Measurements from ENCODE around the gene ANO9. TPM values are rescaled to one million over a fixed set of nuclear protein-coding genes. Genes with fewer than 3 reads are reported as not detected.

Gene ANO9
- total RNA-seq, 1 experiment from 2014 or later: not detected

GRCh38 chr11:409600-410483, 32.0 kb downstream of the ANO9 start:
- ChIA-PET POLR2A (ENCODE audit: low non-redundant PET) (no interaction called here), CTCF (no interaction called here)
- intact Hi-C loops (cut with micrococcal nuclease; ENCODE audit: unreplicated experiment): no loop called here
- Histone ChIP-seq H3K4me3 (ENCODE audit: low read depth, low read length, poor library complexity, severe bottlenecking) (no peak overlapping the region), H3K9me3 (ENCODE audit: low read depth, low read length, poor library complexity, severe bottlenecking) (no peaks in the 10 kb centered on the region), H3K4me1 (ENCODE audit: insufficient read depth, low read length, poor library complexity, severe bottlenecking) (peaks cover 7% of the 10 kb centered on the region), H3K36me3 (ENCODE audit: insufficient read depth, low read length, poor library complexity, severe bottlenecking) (no peaks in the 10 kb centered on the region), H3K27me3 (replicated peaks; ENCODE audit: insufficient read depth, low read depth, low read length, poor library complexity) (no peaks in the 10 kb centered on the region), H3K27ac (ENCODE audit: low read depth, low read length, poor library complexity, severe bottlenecking) (no peak overlapping the region)
- BruUV-seq (replicated peaks): no TSS peak
- TF ChIP-seq CTCF (conservative IDR thresholded peaks at IDR 0.05; ENCODE audit: low read depth, low read length): no peak
- no peak for TF ChIP-seq EZH2 (IDR thresholded peaks at IDR 0.05; ENCODE audit: borderline replicate concordance, low read depth, low read length, poor library complexity, severe bottlenecking)
- DNase-seq (ENCODE audit: low spot score): no peak

GRCh38 chr11:409008-409599, 32.7 kb downstream of the ANO9 start:
- CTCF ChIA-PET: no interaction called here

More at GRCh38 chr11:409008-409599, 32.7 kb downstream of the ANO9 start:
- no peak for DNase-seq (ENCODE audit: low spot score)
- intact Hi-C loops (cut with micrococcal nuclease; ENCODE audit: unreplicated experiment): no loop called here
- Histone ChIP-seq H3K36me3 (ENCODE audit: insufficient read depth, low read length, poor library complexity, severe bottlenecking) (no peaks in the 10 kb centered on the region), H3K27ac (ENCODE audit: low read depth, low read length, poor library complexity, severe bottlenecking) (no peak overlapping the region), H3K4me3 (ENCODE audit: low read depth, low read length, poor library complexity, severe bottlenecking) (no peak overlapping the region), H3K4me1 (ENCODE audit: insufficient read depth, low read length, poor library complexity, severe bottlenecking) (peaks cover 7% of the 10 kb centered on the region), H3K27me3 (replicated peaks; ENCODE audit: insufficient read depth, low read depth, low read length, poor library complexity) (no peaks in the 10 kb centered on the region), H3K9me3 (ENCODE audit: low read depth, low read length, poor library complexity, severe bottlenecking) (no peaks in the 10 kb centered on the region)
- BruUV-seq (replicated peaks): no TSS peak
- TF ChIP-seq CTCF (conservative IDR thresholded peaks at IDR 0.05; ENCODE audit: low read depth, low read length) (no peak), EZH2 (IDR thresholded peaks at IDR 0.05; ENCODE audit: borderline replicate concordance, low read depth, low read length, poor library complexity, severe bottlenecking) (no peak)
- POLR2A ChIA-PET (ENCODE audit: low non-redundant PET): no interaction called here
